Stimulated activated CD4-positive, alpha-beta T cell treated with anti-CD3 and anti-CD28 coated beads, Interleukin-12 subunit alpha, Interleukin-12 subunit beta, amount 100 ng/mL, for 4 hours (primary cell): ENCODE data around the gene MMP7.

ENCODE experiments used
- DNase-seq: peaks from one replicate; pipeline ENCODE4 v3.0.0-alpha.2; 2020

The MMP7 gene

DNA sequence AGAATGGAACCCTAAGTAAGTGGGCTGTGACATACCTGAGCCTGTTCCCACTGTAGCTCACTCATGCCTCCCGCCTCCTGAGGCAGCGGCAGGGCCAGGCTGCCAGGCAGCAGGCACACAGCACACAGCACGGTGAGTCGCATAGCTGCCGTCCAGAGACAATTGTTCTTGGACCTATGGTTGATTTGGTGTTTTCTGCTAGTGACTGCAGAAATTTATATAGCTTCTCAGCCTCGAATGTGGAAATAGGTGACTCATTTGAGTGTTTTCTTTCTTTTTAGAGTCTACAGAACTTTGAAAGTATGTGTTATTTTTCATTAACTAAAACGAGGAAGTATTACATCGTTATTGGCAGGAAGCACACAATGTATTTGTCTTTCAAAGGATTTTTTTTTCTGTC is at the start of gene MMP7:
MMP7 (minus strand) TSS at position 190 of the 400 bp plus-strand sequence; CDS start at position 143, 47 bp downstream.
- no peak for DNase-seq

DNA sequence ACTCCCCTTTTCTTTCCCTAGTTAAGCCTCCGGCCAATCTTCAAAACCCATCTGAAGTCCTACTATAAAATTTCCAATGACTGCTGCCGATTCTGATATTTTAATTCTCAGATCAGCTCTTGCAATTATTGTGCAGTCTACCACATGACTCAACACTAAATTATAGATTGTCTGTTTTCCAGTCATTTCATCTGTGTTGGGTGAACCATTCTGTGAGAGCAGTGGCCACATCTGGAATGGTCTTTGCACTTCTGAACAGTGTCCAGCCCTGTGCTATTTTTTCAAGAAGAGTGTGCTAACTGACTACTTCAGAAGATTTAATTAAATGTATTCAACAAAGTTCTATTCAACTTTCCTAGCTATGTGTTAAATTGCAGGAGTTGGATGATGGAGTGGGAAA is 47.2 kb upstream of the MMP7 start:
- DNase-seq, result no peak

DNA sequence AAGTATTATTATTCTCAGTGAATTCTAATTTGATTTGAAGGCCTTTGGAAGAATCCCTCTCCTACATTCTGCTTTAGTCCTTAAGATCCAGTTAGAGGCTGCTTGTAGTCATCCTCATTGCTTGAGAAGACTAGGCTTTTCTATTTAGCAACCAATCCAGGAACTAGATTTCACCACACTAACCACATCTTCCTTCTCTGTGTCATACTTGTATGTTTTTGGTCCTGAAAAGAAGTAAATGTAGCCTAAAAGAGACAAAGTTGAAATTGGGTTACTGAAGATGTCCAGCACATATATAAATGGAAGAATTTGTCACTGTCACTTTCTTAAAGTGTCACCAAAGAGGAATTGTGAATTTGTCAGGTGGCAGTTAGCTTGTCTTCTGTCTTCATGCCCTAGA is 46.6 kb upstream of the MMP7 start:
- DNase-seq, result no peak

GRCh38 chr11:102576350-102576749 is 45.8 kb upstream of the MMP7 start:
- no peak for DNase-seq

DNA sequence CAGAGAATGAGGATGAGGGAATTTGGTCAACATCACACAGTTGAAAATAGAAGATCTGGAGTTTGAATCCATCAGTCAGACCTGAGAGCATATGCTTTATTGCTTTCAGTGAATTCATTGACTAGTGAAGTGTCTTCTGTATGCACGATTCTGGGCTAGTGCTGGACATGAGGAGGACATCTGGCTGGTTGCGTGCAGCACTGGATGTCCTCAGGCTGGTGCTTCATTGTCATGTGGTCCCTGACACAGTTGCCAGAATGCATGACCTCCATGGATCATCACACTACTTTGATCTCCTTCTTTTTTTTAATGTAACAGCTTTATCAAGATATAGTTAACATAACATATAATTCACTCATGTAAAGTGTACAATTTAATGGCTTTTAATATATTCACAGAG is 44.5 kb upstream of the MMP7 start:
- DNase-seq, result no peak

- DNase-seq, result no peak
Observed at GRCh38 chr11:102573851-102574250, 43.3 kb upstream of the MMP7 start.

DNA sequence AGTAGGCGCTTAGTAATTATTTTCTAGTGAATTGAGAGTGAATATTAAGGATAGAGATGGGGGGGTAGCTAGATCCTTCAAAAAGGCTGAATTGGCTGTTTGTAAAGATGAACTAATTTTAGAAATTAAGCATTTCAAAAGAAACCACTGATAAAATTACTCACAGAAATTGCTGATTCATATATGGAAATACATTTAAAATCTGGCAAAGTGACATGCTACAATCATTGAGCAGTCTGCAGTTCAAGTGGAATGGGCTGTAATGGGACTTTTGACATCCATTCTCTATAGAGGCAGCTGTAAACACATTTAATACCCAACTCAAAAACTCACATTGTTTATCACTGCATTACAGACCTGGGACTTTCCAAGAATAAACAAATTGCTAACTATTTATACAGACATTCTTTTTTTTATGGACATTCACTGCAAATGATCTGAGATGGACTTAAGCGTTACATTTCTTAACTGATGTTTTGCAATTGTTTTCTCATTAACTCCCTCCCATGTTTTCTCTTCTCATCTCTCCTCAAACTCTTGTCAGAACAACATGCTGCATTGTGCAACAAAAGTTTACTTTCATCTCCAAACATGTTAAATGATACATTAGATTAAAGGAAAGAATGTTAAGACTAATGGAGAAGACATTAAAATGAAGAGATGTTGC is 42.1 kb upstream of the MMP7 start:
- no peak for DNase-seq

DNA sequence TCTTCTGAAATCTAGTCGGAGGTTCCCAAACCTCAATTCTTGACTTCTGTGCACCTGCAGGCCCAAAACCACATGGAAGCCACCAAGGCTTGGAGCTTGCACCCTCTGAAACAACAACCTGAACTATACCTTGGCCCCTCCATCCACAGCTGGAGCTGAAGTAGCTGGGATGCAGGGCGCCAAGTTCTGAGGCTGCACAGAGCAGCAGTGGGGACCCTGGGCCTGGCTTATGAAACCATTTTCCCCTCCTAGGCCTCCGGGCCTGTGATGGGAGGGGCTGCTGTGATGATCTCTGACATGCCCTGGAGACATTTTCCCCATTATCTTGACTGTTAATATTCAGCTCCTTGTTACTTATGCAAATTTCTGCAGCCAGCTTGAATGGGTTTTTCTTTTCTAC is 38.3 kb upstream of the MMP7 start:
- no peak for DNase-seq

DNA sequence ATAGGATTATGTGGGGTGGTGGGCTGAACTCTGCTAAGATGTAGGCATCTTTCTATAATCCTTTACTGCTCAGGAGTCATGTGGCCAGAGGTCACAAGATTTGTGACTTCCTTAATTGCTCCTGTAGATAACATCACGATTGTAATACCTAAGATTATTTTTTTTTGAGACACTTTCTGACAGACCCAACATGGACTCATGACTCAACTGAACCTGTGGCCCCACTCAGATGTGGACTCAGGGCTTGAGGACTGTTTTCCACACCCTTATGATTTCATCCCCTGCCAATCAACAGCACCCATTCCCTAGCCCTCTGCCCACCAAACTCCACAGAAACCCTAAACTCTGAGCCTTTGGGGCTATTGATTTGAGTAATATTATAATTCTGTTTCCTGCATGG is 35.6 kb upstream of the MMP7 start:
- no peak for DNase-seq

- DNase-seq, result no peak
Observed at GRCh38 chr11:102564110-102564509, 33.6 kb upstream of the MMP7 start.

- DNase-seq, result no peak
Observed at GRCh38 chr11:102561636-102562035, 31.1 kb upstream of the MMP7 start.

GRCh38 chr11:102560555-102561011 is 30.0 kb upstream of the MMP7 start:
- DNase-seq, result no peak

- DNase-seq, result no peak
Observed at GRCh38 chr11:102559839-102560238, 29.3 kb upstream of the MMP7 start.

GRCh38 chr11:102555091-102555490 is 24.5 kb upstream of the MMP7 start:
- no peak for DNase-seq

DNA sequence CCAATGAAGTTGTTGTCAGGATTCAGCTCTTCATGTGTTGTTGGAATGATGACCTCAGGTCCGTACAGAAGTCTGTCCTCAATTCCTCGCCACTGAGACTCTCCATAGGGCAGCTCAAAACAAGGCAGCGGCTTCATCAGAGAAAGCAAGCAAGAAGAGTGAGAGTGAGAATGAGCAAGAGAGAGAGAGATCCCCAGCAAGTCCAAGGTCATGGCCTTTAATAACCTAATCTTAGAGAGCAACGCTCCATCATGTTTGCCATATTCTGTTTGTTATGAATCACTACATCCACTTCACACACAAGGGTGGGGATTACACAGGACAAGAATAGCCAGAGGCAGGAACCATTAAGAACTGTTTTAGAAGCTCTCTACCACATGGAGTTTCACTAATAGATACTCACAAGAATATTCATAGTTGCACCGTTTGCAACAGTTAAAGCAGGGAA is 23.3 kb upstream of the MMP7 start:
- no peak for DNase-seq

DNA sequence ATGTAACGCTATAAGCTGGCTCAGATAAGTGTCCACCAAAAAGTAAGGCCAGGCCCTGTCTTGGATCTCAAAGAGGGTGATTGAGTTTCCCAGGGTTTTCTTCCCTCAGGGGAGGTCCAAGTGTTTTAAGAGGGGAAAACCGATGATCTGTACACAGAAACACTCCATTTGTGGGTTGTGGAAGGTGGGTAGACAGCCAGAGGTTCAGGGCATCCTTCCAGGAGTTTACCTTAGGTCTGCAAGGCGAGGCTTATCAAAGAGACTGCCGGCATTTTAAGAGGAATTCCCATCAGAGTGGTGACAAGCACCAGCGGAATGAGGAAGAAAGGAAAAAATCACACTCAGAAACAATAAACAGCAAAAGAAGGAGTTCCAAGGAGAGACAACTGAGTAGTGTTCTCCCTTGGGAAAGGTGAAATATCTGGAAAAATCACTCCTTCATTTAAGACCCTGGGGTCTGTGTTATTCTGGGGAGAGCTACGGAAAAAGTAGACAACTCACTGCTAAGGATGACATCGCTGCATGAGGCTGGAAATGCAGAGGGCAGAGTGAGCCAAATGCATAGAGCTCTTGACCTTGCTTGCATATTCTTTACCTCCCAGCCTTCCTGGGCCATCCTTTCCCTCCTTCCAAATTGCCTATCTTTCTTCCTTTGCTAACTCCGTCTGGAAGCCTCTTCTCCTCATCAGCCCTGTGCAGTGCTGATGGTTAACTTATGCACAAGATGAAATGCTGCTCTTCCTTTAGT is 22.1 kb upstream of the MMP7 start:
- no peak for DNase-seq

GRCh38 chr11:102552020-102552419 is 21.5 kb upstream of the MMP7 start:
- DNase-seq, result no peak

GRCh38 chr11:102551169-102551781 is 20.7 kb upstream of the MMP7 start:
- DNase-seq, result no peak

- no peak for DNase-seq
Observed at GRCh38 chr11:102546923-102547471, 16.4 kb upstream of the MMP7 start.

DNA sequence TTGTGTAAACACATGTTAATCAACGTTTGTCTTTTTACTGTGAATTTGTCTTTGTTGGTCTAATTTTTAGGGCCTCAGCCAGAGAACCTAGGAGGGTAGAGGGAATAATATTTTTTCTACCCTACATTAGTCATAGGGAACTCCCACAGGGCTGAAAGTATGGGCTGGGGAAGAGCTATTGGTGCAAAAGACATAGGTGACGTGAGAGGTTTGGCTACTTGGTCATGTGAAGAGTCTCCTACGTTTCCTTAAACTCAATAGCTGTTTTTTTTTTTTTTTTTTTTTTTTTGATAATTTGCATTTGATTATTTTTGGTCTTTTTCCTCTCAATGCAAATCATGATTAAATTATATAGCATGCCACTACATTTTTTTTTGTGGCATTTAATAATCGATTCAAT is 15.9 kb upstream of the MMP7 start:
- no peak for DNase-seq

DNA sequence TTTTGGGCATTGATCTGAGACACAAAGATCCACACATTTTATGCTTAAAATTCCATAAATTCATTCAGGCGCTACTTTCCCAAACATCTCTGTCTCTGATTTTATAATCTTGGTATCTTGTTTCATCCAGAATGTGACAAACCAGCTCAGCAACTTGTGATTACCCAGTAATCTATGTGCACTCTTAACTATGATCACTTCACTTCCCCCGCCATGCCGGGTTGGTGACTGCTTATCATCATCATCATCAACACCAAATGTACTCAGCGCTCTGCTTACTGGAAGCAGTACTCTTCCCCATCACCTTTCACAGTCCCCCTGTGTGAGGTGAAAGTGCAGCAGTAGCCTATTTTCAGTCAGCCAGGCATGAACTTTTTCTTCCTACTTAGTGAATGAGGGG is 15.2 kb upstream of the MMP7 start:
- no peak for DNase-seq

DNA sequence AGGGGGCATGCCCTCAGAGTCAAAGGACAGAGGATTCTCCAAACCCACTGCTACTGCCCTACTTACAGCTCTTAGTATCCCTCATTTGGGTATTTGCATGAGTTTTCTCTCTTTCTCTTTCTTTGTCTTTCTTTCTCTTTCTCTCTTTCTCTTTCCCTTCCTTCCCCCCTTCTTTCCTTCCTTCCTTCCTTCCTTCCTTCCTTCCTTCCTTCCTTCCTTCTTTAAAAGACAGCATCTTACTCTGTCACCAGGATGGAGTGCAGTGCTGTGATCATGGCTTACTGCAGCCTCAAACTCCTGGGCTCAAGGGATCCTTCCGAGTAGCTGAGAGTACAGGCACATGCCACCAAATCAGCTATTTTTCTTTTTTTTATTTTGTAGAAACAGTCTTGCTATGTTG is 14.0 kb upstream of the MMP7 start:
- no peak for DNase-seq

GRCh38 chr11:102539567-102539966 is 9.0 kb upstream of the MMP7 start:
- DNase-seq, result no peak

- no peak for DNase-seq
Observed at GRCh38 chr11:102538932-102539331, 8.4 kb upstream of the MMP7 start.
